ENCODE measurements around the gene AGTR2.
"Not testable (repeated sequence)": the region's sequence is repeated elsewhere in the genome, so short reads cannot be mapped to it uniquely, and the experiment has no call there.

Gene AGTR2

GRCh38 chrX:116213262-116213661 lies 42.7 kb downstream of the AGTR2 start:
- Histone ChIP-seq H3K9me3 (ENCODE audit: control insufficient read depth, insufficient read depth, low read length) (no peaks in the 10 kb centered on the region), H3K4me3 (ENCODE audit: low read length) (no peak overlapping the region), H3K36me3 (ENCODE audit: control insufficient read depth, insufficient read depth, low read length) (no peaks in the 10 kb centered on the region), H3K4me1 (ENCODE audit: control insufficient read depth, insufficient read depth, low read length) (no peaks in the 10 kb centered on the region), H3K27me3 (ENCODE audit: control insufficient read depth, insufficient read depth, low read length) (no peaks in the 10 kb centered on the region), H3K27ac (ENCODE audit: low read length) (no peak overlapping the region)
- no peak for DNase-seq (ENCODE audit: low read depth, low spot score)

- not testable (repeated sequence) for H3K27ac ChIP-seq (ENCODE audit: low read length)
Measured at GRCh38 chrX:116217080-116217479, 46.5 kb downstream of the AGTR2 start.

More at GRCh38 chrX:116217080-116217479, 46.5 kb downstream of the AGTR2 start:
- H3K36me3 ChIP-seq (ENCODE audit: control insufficient read depth, insufficient read depth, low read length); H3K27me3 ChIP-seq (ENCODE audit: control insufficient read depth, insufficient read depth, low read length); H3K4me3 ChIP-seq (ENCODE audit: low read length); H3K9me3 ChIP-seq (ENCODE audit: control insufficient read depth, insufficient read depth, low read length); DNase-seq (ENCODE audit: low read depth, low spot score); H3K4me1 ChIP-seq (ENCODE audit: control insufficient read depth, insufficient read depth, low read length): not testable (repeated sequence)
- no CpG with 5 or more reads among the region's 2 CpGs for WGBS (ENCODE audit: insufficient coverage, insufficient read length)

Data from iPS DF 6.9 (cell line).